ENCODE results near the gene ENTHD1.
"Not testable (repeated sequence)": the region's sequence is repeated elsewhere in the genome, so short reads cannot be mapped to it uniquely, and the experiment has no call there.

The ENTHD1 gene

GRCh38 chr22:39785232-39785631, 108.3 kb downstream of the ENTHD1 start:
- no peak for DNase-seq (ENCODE audit: low spot score)

- DNase-seq (ENCODE audit: low spot score), result no peak
Observed at GRCh38 chr22:39777716-39778454, 115.7 kb downstream of the ENTHD1 start.

- no peak for DNase-seq (ENCODE audit: low spot score)
Observed at GRCh38 chr22:39776295-39777009, 117.1 kb downstream of the ENTHD1 start.

GRCh38 chr22:39773976-39774539, 119.5 kb downstream of the ENTHD1 start:
- DNase-seq (ENCODE audit: low spot score), result peak; percentile 21

- DNase-seq (ENCODE audit: low spot score), result no peak
Observed at GRCh38 chr22:39773503-39773902, 120.1 kb downstream of the ENTHD1 start.

- no peak for DNase-seq (ENCODE audit: low spot score)
Observed at GRCh38 chr22:39771486-39771885, 122.1 kb downstream of the ENTHD1 start.

- no peak for DNase-seq (ENCODE audit: low spot score)
Observed at GRCh38 chr22:39765661-39766060, 127.9 kb downstream of the ENTHD1 start.

GRCh38 chr22:39765046-39765445, 128.5 kb downstream of the ENTHD1 start:
- DNase-seq (ENCODE audit: low spot score), result no peak

GRCh38 chr22:39763276-39763675, 130.3 kb downstream of the ENTHD1 start:
- DNase-seq (ENCODE audit: low spot score), result no peak

GRCh38 chr22:39750759-39751158, 142.8 kb downstream of the ENTHD1 start:
- DNase-seq (ENCODE audit: low spot score), result no peak

- DNase-seq (ENCODE audit: low spot score), result no peak
Observed at GRCh38 chr22:39748877-39749276, 144.7 kb downstream of the ENTHD1 start.

GRCh38 chr22:39746600-39747262, 146.8 kb downstream of the ENTHD1 start:
- DNase-seq (ENCODE audit: low spot score), result peak; percentile 9

GRCh38 chr22:39745789-39746188, 147.8 kb downstream of the ENTHD1 start:
- DNase-seq (ENCODE audit: low spot score), result no peak

- DNase-seq (ENCODE audit: low spot score), result no peak
Observed at GRCh38 chr22:39744353-39744752, 149.2 kb downstream of the ENTHD1 start.

GRCh38 chr22:39743935-39744334, 149.6 kb downstream of the ENTHD1 start:
- DNase-seq (ENCODE audit: low spot score), result no peak

GRCh38 chr22:39739338-39740027, 154.1 kb downstream of the ENTHD1 start:
- no peak for DNase-seq (ENCODE audit: low spot score)

- no peak for DNase-seq (ENCODE audit: low spot score)
Observed at GRCh38 chr22:39738746-39739145, 154.8 kb downstream of the ENTHD1 start.

- DNase-seq (ENCODE audit: low spot score), result no peak
Observed at GRCh38 chr22:39735776-39736175, 157.8 kb downstream of the ENTHD1 start.

- DNase-seq (ENCODE audit: low spot score), result no peak
Observed at GRCh38 chr22:39734866-39735265, 158.7 kb downstream of the ENTHD1 start.

GRCh38 chr22:39734046-39734445, 159.5 kb downstream of the ENTHD1 start:
- DNase-seq (ENCODE audit: low spot score), result not testable (repeated sequence)

GRCh38 chr22:39733191-39733590, 160.4 kb downstream of the ENTHD1 start:
- DNase-seq (ENCODE audit: low spot score), result no peak

- no peak for DNase-seq (ENCODE audit: low spot score)
Observed at GRCh38 chr22:39732625-39733024, 160.9 kb downstream of the ENTHD1 start.

All from CD4-positive, alpha-beta T cell treated with Interleukin-15 for 4 hours (primary cell).